Neural progenitor cell (in vitro differentiated cells): ENCODE measurements around the gene FAM118A.

Experiments
- CTCF ChIP-seq: fragments of 200-600 bp; sonication (generic); IDR thresholded peaks from 2 replicates; pipeline ENCODE4 v1.5.1; 2017; ENCODE audit warnings: antibody characterized with exemption, mild to moderate bottlenecking
- EZH2 ChIP-seq: fragments of 200-600 bp; sonication (generic); IDR thresholded peaks from 2 replicates; pipeline ENCODE4 v1.6.1; 2017; ENCODE audit warnings: antibody characterized with exemption, mild to moderate bottlenecking, moderate library complexity

DNA sequence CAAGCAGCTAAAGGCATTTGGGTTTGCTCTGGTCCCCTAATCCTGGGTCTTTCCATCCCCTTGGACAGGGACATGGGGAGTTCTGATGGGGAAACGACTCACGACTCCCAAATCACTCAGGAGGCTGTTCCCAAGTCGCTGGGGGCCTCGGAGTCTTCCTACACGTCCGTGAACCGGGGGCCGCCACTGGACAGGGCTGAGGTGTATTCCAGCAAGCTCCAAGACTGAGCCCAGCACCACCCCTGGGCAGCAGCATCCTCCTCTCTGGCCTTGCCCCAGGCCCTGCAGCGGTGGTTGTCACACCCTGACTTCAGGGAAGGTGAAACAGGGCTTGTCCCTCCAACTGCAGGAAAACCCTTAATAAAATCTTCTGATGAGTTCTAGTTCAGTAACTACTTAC is 14.2 kb upstream of the FAM118A start:
- TF ChIP-seq CTCF (no peak), EZH2 (no peak)
